ENCODE results near the gene EPHA7. TPM values are rescaled to one million over a fixed set of nuclear protein-coding genes. Genes with fewer than 3 reads are reported as not detected.

EPHA7 gene
- polyA plus RNA-seq, 1 donor from 2014 or later: 17.4 TPM

DNA sequence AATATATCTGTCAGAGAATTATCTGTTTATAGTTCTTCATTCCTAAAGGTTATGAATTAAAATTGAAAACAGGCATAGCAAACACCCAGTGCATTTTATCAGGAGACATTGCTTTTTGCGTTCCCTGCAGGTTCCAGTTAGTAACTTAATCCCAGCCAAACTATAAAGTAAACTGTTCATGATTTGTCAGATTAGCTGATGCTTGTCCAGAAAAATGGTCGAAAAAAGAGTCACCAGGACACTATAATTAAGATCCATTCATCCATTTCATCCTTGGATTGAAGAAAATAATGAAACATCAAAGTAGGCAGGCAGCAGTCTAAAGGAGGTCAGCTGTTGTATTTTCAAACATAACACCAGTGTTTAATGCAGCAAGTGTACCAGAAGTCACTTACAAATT lies 75.9 kb downstream of the EPHA7 start:
- Histone ChIP-seq H3K9me2 (ENCODE audit: insufficient read depth, low read length) (no peaks in the 10 kb centered on the region), H3K27ac (ENCODE audit: low read length) (no peak overlapping the region), H3F3A (ENCODE audit: insufficient read depth, low read length, poor library complexity, severe bottlenecking) (no peaks in the 10 kb centered on the region), H3K9me3 (ENCODE audit: low read length) (no peaks in the 10 kb centered on the region), H3K36me3 (ENCODE audit: insufficient read depth, low read length) (no peaks in the 10 kb centered on the region), H3K4me2 (ENCODE audit: low read length) (no peak overlapping the region), H3K27me3 (ENCODE audit: insufficient read depth, low read depth, low read length) (no peaks in the 10 kb centered on the region), H4K20me1 (ENCODE audit: insufficient read depth) (no peaks in the 10 kb centered on the region), H2AFZ (ENCODE audit: low read depth, low read length) (no peak overlapping the region), H3K79me2 (replicated peaks; ENCODE audit: insufficient read depth, low read length) (no peaks in the 10 kb centered on the region), H3K9ac (ENCODE audit: low read length) (no peak overlapping the region), H3K4me3 (ENCODE audit: low read length) (no peak overlapping the region)
- TF ChIP-seq RAD21 (conservative IDR thresholded peaks at IDR 0.05) (no peak), MXI1 (conservative IDR thresholded peaks at IDR 0.05; ENCODE audit: poor library complexity, severe bottlenecking) (no peak), EP300 (conservative IDR thresholded peaks at IDR 0.05; ENCODE audit: poor library complexity, severe bottlenecking) (no peak)

DNA sequence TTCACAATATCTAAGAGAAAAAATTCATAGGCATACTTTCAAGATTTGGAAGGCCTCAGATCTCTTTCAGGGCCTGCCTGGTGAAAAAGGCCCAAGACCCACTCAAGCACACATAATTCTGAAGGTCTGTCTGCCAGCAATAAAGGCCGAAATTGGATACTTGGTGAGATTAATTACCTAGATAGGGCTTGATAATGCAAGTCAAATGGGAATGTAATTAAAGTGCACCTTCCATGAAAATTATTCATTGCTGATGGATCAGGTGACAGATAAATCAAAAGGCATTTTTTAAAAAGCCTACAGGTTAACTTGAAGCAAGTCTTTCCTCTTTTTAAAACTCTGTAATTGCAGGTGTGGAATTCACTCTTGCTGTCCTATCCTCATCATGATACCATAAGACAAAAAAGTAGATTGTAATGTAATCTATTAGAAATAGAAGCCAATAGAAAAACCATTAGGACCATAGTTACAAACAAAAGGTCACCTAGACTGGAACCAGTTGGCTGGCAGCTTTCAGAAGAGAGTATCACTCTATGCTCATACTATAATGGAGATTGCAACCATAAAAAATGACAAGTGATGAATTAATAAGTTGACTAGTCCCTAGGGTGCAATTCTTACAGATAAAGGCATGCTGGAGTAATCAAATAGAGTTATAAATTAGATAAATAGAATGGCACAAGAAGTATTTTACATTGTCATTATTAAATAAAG lies 77.3 kb downstream of the EPHA7 start:
- Histone ChIP-seq H3K4me2 (ENCODE audit: low read length) (no peak overlapping the region), H2AFZ (ENCODE audit: low read depth, low read length) (no peak overlapping the region), H3K27ac (ENCODE audit: low read length) (no peak overlapping the region), H3K4me3 (ENCODE audit: low read length) (no peak overlapping the region), H3K79me2 (replicated peaks; ENCODE audit: insufficient read depth, low read length) (no peaks in the 10 kb centered on the region), H3F3A (ENCODE audit: insufficient read depth, low read length, poor library complexity, severe bottlenecking) (no peaks in the 10 kb centered on the region), H4K20me1 (ENCODE audit: insufficient read depth) (no peaks in the 10 kb centered on the region), H3K36me3 (ENCODE audit: insufficient read depth, low read length) (no peaks in the 10 kb centered on the region), H3K9me3 (ENCODE audit: low read length) (no peaks in the 10 kb centered on the region), H3K9me2 (ENCODE audit: insufficient read depth, low read length) (no peaks in the 10 kb centered on the region), H3K9ac (ENCODE audit: low read length) (no peak overlapping the region), H3K27me3 (ENCODE audit: insufficient read depth, low read depth, low read length) (no peaks in the 10 kb centered on the region)
- TF ChIP-seq EP300 (conservative IDR thresholded peaks at IDR 0.05; ENCODE audit: poor library complexity, severe bottlenecking): no peak

DNA sequence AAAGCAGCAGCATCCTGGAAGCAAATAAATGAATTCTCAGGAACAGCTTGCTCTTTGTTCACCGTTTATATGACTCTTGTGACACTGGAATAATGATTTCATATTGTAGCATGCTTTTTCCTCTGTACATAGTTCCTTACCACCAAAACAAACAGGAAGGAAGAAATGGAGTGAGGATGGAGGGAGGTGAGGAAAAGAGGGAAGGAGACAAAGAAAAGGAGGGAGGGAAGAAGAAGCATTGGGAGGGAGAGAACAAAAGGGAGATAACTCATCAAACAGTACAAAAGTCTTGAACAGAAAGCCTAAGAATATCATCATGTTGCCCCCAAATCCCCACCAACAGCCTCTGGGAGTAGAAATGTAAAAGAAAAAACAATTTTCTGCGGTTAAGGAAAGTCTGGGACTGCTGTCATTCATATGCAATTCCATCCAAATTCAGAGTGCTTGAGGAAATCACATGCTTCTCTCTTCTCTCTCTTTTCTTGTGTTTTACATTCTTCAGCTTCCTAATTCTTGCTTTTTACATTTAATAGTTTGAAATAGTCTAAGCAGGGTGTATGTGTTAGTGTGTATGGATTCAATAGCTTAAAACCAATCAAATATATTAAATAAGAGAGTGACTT lies 81.5 kb downstream of the EPHA7 start:
- Histone ChIP-seq H3K79me2 (replicated peaks; ENCODE audit: insufficient read depth, low read length) (no peaks in the 10 kb centered on the region), H3K36me3 (ENCODE audit: insufficient read depth, low read length) (no peaks in the 10 kb centered on the region), H3K4me3 (ENCODE audit: low read length) (no peak overlapping the region), H3F3A (ENCODE audit: insufficient read depth, low read length, poor library complexity, severe bottlenecking) (no peaks in the 10 kb centered on the region), H2AFZ (ENCODE audit: low read depth, low read length) (no peak overlapping the region), H3K9ac (ENCODE audit: low read length) (no peak overlapping the region), H4K20me1 (ENCODE audit: insufficient read depth) (no peaks in the 10 kb centered on the region), H3K4me2 (ENCODE audit: low read length) (no peak overlapping the region), H3K9me2 (ENCODE audit: insufficient read depth, low read length) (no peaks in the 10 kb centered on the region), H3K27me3 (ENCODE audit: insufficient read depth, low read depth, low read length) (no peaks in the 10 kb centered on the region), H3K9me3 (ENCODE audit: low read length) (peaks cover 4% of the 10 kb centered on the region), H3K27ac (ENCODE audit: low read length) (no peak overlapping the region)
- no peak for TF ChIP-seq EP300 (conservative IDR thresholded peaks at IDR 0.05; ENCODE audit: poor library complexity, severe bottlenecking)
- no peak for TF ChIP-seq MXI1 (conservative IDR thresholded peaks at IDR 0.05; ENCODE audit: poor library complexity, severe bottlenecking)
- TF ChIP-seq, protein P1, sequence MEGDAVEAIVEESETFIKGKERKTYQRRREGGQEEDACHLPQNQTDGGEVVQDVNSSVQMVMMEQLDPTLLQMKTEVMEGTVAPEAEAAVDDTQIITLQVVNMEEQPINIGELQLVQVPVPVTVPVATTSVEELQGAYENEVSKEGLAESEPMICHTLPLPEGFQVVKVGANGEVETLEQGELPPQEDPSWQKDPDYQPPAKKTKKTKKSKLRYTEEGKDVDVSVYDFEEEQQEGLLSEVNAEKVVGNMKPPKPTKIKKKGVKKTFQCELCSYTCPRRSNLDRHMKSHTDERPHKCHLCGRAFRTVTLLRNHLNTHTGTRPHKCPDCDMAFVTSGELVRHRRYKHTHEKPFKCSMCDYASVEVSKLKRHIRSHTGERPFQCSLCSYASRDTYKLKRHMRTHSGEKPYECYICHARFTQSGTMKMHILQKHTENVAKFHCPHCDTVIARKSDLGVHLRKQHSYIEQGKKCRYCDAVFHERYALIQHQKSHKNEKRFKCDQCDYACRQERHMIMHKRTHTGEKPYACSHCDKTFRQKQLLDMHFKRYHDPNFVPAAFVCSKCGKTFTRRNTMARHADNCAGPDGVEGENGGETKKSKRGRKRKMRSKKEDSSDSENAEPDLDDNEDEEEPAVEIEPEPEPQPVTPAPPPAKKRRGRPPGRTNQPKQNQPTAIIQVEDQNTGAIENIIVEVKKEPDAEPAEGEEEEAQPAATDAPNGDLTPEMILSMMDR (IDR thresholded peaks at IDR 0.05; ENCODE audit: poor library complexity, severe bottlenecking): no peak
- TF ChIP-seq RAD21 (conservative IDR thresholded peaks at IDR 0.05): no peak
- TF ChIP-seq SMC3 (conservative IDR thresholded peaks at IDR 0.05; ENCODE audit: poor library complexity): no peak
- TF ChIP-seq, protein P2, sequence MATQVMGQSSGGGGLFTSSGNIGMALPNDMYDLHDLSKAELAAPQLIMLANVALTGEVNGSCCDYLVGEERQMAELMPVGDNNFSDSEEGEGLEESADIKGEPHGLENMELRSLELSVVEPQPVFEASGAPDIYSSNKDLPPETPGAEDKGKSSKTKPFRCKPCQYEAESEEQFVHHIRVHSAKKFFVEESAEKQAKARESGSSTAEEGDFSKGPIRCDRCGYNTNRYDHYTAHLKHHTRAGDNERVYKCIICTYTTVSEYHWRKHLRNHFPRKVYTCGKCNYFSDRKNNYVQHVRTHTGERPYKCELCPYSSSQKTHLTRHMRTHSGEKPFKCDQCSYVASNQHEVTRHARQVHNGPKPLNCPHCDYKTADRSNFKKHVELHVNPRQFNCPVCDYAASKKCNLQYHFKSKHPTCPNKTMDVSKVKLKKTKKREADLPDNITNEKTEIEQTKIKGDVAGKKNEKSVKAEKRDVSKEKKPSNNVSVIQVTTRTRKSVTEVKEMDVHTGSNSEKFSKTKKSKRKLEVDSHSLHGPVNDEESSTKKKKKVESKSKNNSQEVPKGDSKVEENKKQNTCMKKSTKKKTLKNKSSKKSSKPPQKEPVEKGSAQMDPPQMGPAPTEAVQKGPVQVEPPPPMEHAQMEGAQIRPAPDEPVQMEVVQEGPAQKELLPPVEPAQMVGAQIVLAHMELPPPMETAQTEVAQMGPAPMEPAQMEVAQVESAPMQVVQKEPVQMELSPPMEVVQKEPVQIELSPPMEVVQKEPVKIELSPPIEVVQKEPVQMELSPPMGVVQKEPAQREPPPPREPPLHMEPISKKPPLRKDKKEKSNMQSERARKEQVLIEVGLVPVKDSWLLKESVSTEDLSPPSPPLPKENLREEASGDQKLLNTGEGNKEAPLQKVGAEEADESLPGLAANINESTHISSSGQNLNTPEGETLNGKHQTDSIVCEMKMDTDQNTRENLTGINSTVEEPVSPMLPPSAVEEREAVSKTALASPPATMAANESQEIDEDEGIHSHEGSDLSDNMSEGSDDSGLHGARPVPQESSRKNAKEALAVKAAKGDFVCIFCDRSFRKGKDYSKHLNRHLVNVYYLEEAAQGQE (IDR thresholded peaks at IDR 0.05; ENCODE audit: borderline replicate concordance): no peak
- TF ChIP-seq EZH2 (IDR thresholded peaks at IDR 0.05; ENCODE audit: borderline replicate concordance, insufficient read depth, low read length, poor library complexity, severe bottlenecking): no peak

Data from neural cell (in vitro differentiated cells).